H1 (cell line): Measurements from ENCODE around the gene B4GALNT1. TPM values are rescaled to one million over a fixed set of nuclear protein-coding genes. Genes with fewer than 3 reads are reported as not detected.

Source experiments
- CTCF ChIA-PET: fragments of 300-600 bp; sonication (Branson Sonifier 250); formaldehyde crosslinking; loops from one replicate; lab custom pipeline; 2021; ENCODE audit not compliant: partially characterized antibody; lab: Charles Lee
- POLR2A ChIA-PET: fragments of 300-600 bp; sonication (Branson Sonifier 250); formaldehyde crosslinking; loops from one replicate; lab custom pipeline; 2021; ENCODE audit warnings: inconsistent platforms; ENCODE audit not compliant: partially characterized antibody; lab: Charles Lee
- DNase-seq, 2 experiments: peaks; one replicate each; pipeline versions ENCODE4 v3.0.0 to v3.0.0-alpha.2; 2010 to 2022; ENCODE audit warnings: low spot score in 2 of 2, low read depth in 1 of 2, mixed read lengths in 1 of 2
- FAIRE-seq: peaks from 2 replicates; lab custom pipeline; 2011; peaks lifted over from hg19 to GRCh38; lab: Jason Lieb, UNC
- H2AFZ ChIP-seq: 2 replicates; pipeline ENCODE4 v1.8.1; 2012; ENCODE audit warnings: low read length, inconsistent platforms
- H2AK5ac ChIP-seq: 2 replicates; pipeline ENCODE4 v1.6.1; 2013; ENCODE audit warnings: low read depth, low read length
- H2BK120ac ChIP-seq: replicated peaks from 2 replicates; pipeline ENCODE3; 2013; ENCODE audit warnings: low read depth, low read length, inconsistent platforms
- H2BK12ac ChIP-seq: 2 replicates; pipeline ENCODE4 v1.6.1; 2013; ENCODE audit warnings: low read depth, low read length
- H2BK15ac ChIP-seq: 2 replicates; pipeline ENCODE4 v1.6.1; 2013; ENCODE audit warnings: low read length
- H2BK20ac ChIP-seq: 2 replicates; pipeline ENCODE4 v1.6.1; 2013; ENCODE audit warnings: low read length
- H2BK5ac ChIP-seq: 2 replicates; pipeline ENCODE4 v1.6.1; 2013; ENCODE audit warnings: low read depth, low read length
- H3K14ac ChIP-seq: 2 replicates; pipeline ENCODE4 v1.6.1; 2013; ENCODE audit warnings: inconsistent platforms; ENCODE audit not compliant: insufficient read length
- H3K18ac ChIP-seq: 2 replicates; pipeline ENCODE4 v1.6.1; 2013; ENCODE audit warnings: low read length; ENCODE audit errors: extremely low read depth
- H3K23ac ChIP-seq: 2 replicates; pipeline ENCODE4 v1.6.1; 2013; ENCODE audit warnings: inconsistent platforms; ENCODE audit not compliant: insufficient read length
- H3K23me2 ChIP-seq: 2 replicates; pipeline ENCODE4 v1.6.1; 2013; ENCODE audit warnings: low read depth, low read length
- H3K27ac ChIP-seq: 2 replicates; pipeline ENCODE4 v1.6.1; 2011; ENCODE audit warnings: low read depth, low read length, inconsistent platforms
- H3K27me3 ChIP-seq, 4 experiments: replicated peaks in 1 of 4; 1 replicate in 1 of 4; 2 replicates in 3 of 4; pipeline versions ENCODE4 v1.6.1 to v1.8.1; 2011 to 2013; ENCODE audit warnings: low read length in 3 of 4, mild to moderate bottlenecking in 3 of 4, inconsistent platforms in 2 of 4, mixed read lengths in 2 of 4, moderate library complexity in 1 of 4; ENCODE audit not compliant: control insufficient read depth in 3 of 4, insufficient read depth in 3 of 4; ENCODE audit errors: extremely low read depth in 1 of 4
- H3K36me3 ChIP-seq, 4 experiments: 2 replicates each; pipeline versions ENCODE4 v1.6.1 to v1.8.1; 2011 to 2013; ENCODE audit warnings: mild to moderate bottlenecking in 4 of 4, low read length in 3 of 4, moderate library complexity in 2 of 4, control low read depth in 1 of 4, inconsistent platforms in 1 of 4; ENCODE audit not compliant: insufficient read depth in 4 of 4, control insufficient read depth in 2 of 4
- H3K4ac ChIP-seq: replicated peaks from 2 replicates; pipeline ENCODE3; 2013; ENCODE audit warnings: low read length, low read depth, mixed read lengths, inconsistent platforms; ENCODE audit not compliant: insufficient read length
- H3K4me1 ChIP-seq, 4 experiments: replicated peaks in 1 of 4; 1 replicate in 1 of 4; 2 replicates in 3 of 4; pipeline versions ENCODE4 v1.6.1 to v1.8.1; 2011 to 2013; ENCODE audit warnings: low read length in 3 of 4, inconsistent platforms in 2 of 4, mixed read lengths in 1 of 4; ENCODE audit not compliant: insufficient read depth in 4 of 4, control insufficient read depth in 3 of 4
- H3K4me2 ChIP-seq, 2 experiments: 2 replicates each; pipeline versions ENCODE4 v1.6.1 to v1.8.1; 2011 to 2013; ENCODE audit warnings: low read depth in 2 of 2, low read length in 2 of 2, control low read depth in 1 of 2, inconsistent platforms in 1 of 2, mild to moderate bottlenecking in 1 of 2; ENCODE audit not compliant: insufficient read depth in 1 of 2
- H3K4me3 ChIP-seq, 4 experiments: fragments of 200-600, 300-600 bp in 1 of 4; sonication (generic), shearing (Covaris generic), sonication (Bioruptor Twin) in 1 of 4; 2 replicates each; pipeline versions ENCODE4 v1.5.1 to v1.8.1; 2011 to 2016; ENCODE audit warnings: low read length in 4 of 4, low read depth in 3 of 4, control low read depth in 2 of 4, inconsistent platforms in 2 of 4, mild to moderate bottlenecking in 2 of 4, mixed read lengths in 1 of 4, moderate library complexity in 1 of 4; ENCODE audit not compliant: insufficient read depth in 2 of 4; ENCODE audit errors: extremely low read depth in 1 of 4
- H3K56ac ChIP-seq: replicated peaks from 2 replicates; pipeline ENCODE3; 2013; ENCODE audit warnings: low read depth, mild to moderate bottlenecking, mixed read lengths, low read length, inconsistent platforms; ENCODE audit not compliant: insufficient read length
- H3K79me1 ChIP-seq: 2 replicates; pipeline ENCODE4 v1.6.1; 2013; ENCODE audit warnings: low read depth, low read length, control low read depth
- H3K79me2 ChIP-seq, 2 experiments: 2 replicates each; pipeline versions ENCODE4 v1.6.1 to v1.8.1; 2012 to 2013; ENCODE audit warnings: low read length in 2 of 2, mild to moderate bottlenecking in 2 of 2, inconsistent platforms in 1 of 2; ENCODE audit not compliant: insufficient read depth in 2 of 2, control insufficient read depth in 1 of 2
- H3K9ac ChIP-seq, 4 experiments: replicated peaks in 1 of 4; 1 replicate in 1 of 4; 2 replicates in 3 of 4; pipeline versions ENCODE4 v1.6.1 to v1.8.1; 2011 to 2013; ENCODE audit warnings: low read depth in 3 of 4, low read length in 3 of 4, control low read depth in 2 of 4, mild to moderate bottlenecking in 2 of 4, moderate library complexity in 2 of 4, inconsistent platforms in 1 of 4; ENCODE audit errors: extremely low read depth in 1 of 4
- H3K9me3 ChIP-seq, 2 experiments: 2 replicates each; pipeline versions ENCODE4 v1.6.1 to v1.8.1; 2012 to 2013; ENCODE audit warnings: mild to moderate bottlenecking in 2 of 2, moderate library complexity in 2 of 2, control low read depth in 1 of 2, inconsistent platforms in 1 of 2, low read depth in 1 of 2, low read length in 1 of 2, mixed read lengths in 1 of 2; ENCODE audit not compliant: insufficient read depth in 2 of 2
- H4K20me1 ChIP-seq, 2 experiments: replicated peaks in 1 of 2; 2 replicates each; pipeline versions ENCODE3 to v1.8.1; 2011 to 2013; ENCODE audit warnings: inconsistent platforms in 2 of 2, low read length in 2 of 2, mild to moderate bottlenecking in 1 of 2; ENCODE audit not compliant: insufficient read depth in 2 of 2, control insufficient read depth in 1 of 2
- H4K5ac ChIP-seq: 2 replicates; pipeline ENCODE4 v1.6.1; 2013; ENCODE audit warnings: low read length, low read depth, mixed read lengths, inconsistent platforms; ENCODE audit not compliant: insufficient read length
- H4K8ac ChIP-seq: 2 replicates; pipeline ENCODE4 v1.8.0; 2013; ENCODE audit warnings: mild to moderate bottlenecking, moderate library complexity, low read length, inconsistent platforms; ENCODE audit not compliant: insufficient read depth; ENCODE audit errors: extremely low read depth
- H4K91ac ChIP-seq: replicated peaks from 2 replicates; pipeline ENCODE3; 2013; ENCODE audit warnings: low read length, mixed read lengths, inconsistent platforms; ENCODE audit not compliant: insufficient read length
- BCL11A ChIP-seq, 2 experiments: IDR thresholded peaks; one replicate each; pipeline ENCODE4 v1.6.1; 2011; ENCODE audit warnings: low read depth in 2 of 2, low read length in 2 of 2, mild to moderate bottlenecking in 2 of 2
- HDAC2 ChIP-seq, 2 experiments: fragments of 300-600 bp in 1 of 2; sonication (generic) in 1 of 2; IDR thresholded peaks; 2 replicates each; pipeline ENCODE4 v1.6.1; 2011 to 2012; ENCODE audit warnings: low read depth in 2 of 2, low read length in 2 of 2, mild to moderate bottlenecking in 2 of 2, moderate library complexity in 2 of 2, borderline replicate concordance in 1 of 2, inconsistent platforms in 1 of 2
- JUN ChIP-seq: IDR thresholded peaks from 2 replicates; pipeline ENCODE4 v1.6.1; 2011; ENCODE audit warnings: low read depth, mild to moderate bottlenecking, improper control_type of control experiment, low read length
- KDM1A ChIP-seq: fragments of 200-600, 300-600 bp; sonication (generic); IDR thresholded peaks from 2 replicates; pipeline ENCODE4 v1.7.1; 2016; ENCODE audit warnings: mild to moderate bottlenecking, low read length, borderline replicate concordance
- MAFK ChIP-seq: IDR thresholded peaks from 2 replicates; pipeline ENCODE4 v1.6.1; 2012; ENCODE audit warnings: low read depth, mild to moderate bottlenecking, improper control_type of control experiment, low read length
- MAX ChIP-seq: IDR thresholded peaks from 2 replicates; pipeline ENCODE4 v1.6.1; 2012; ENCODE audit warnings: inconsistent platforms
- PHF8 ChIP-seq: fragments of 200-600 bp; sonication (generic); conservative IDR thresholded peaks from 2 replicates; pipeline ENCODE4 v1.7.1; 2012; ENCODE audit warnings: low read depth, mild to moderate bottlenecking, inconsistent platforms, low read length, moderate library complexity
- POLR2AphosphoS5 ChIP-seq: IDR thresholded peaks from 2 replicates; pipeline ENCODE4 v1.6.1; 2011; ENCODE audit warnings: low read depth, low read length
- RFX5 ChIP-seq: IDR thresholded peaks from 2 replicates; pipeline ENCODE4 v1.6.1; 2011; ENCODE audit warnings: low read depth, low read length, improper control_type of control experiment, borderline replicate concordance
- RNF2 ChIP-seq: fragments of 200-900, 300-1000 bp; sonication (generic); IDR thresholded peaks from 2 replicates; pipeline ENCODE4 v1.7.1; 2016; ENCODE audit warnings: borderline replicate concordance, low read depth, mild to moderate bottlenecking, antibody characterized with exemption, low read length; ENCODE audit not compliant: poor library complexity, severe bottlenecking; ENCODE audit errors: missing control alignments
- SIX5 ChIP-seq: IDR thresholded peaks from 2 replicates; pipeline ENCODE4 v1.6.1; 2011; ENCODE audit warnings: mild to moderate bottlenecking, low read depth, low read length
- TAF1 ChIP-seq: IDR thresholded peaks from 2 replicates; pipeline ENCODE4 v1.6.1; 2011; ENCODE audit warnings: mild to moderate bottlenecking, low read depth, low read length
- TEAD4 ChIP-seq: IDR thresholded peaks from 2 replicates; pipeline ENCODE4 v1.6.1; 2012; ENCODE audit warnings: low read depth, low read length, inconsistent platforms, mixed read lengths
- WGBS, 2 experiments: shearing (Covaris generic) in 1 of 2; methylation state at CpG; one replicate each; pipeline versions ENCODE4 v1.1.6 to v1.1.7; 2013 to 2015; ENCODE audit warnings: low lambda C conversion rate in 2 of 2, mixed read lengths in 2 of 2, inconsistent platforms in 1 of 2, low coverage in 1 of 2, missing lambda C conversion rate in 1 of 2; ENCODE audit not compliant: insufficient replicate concordance in 2 of 2, insufficient coverage in 1 of 2, insufficient read length in 1 of 2; ENCODE audit errors: extremely low coverage in 1 of 2, missing lambda C conversion rate in 1 of 2; 5-methylcytosine and 5-hydroxymethylcytosine counted together
- polyA plus RNA-seq, 7 experiments: library from polyadenylated mRNA; depleted of rRNA in 3 of 7; stranded (reverse) in 5 of 7; unstranded in 2 of 7; fragments of >200 nt in 5 of 7; fragments of 200-250 nt in 2 of 7; gene quantifications; 1 replicate in 5 of 7; 2 replicates in 1 of 7; 4 replicates in 1 of 7; pipeline versions ENCODE4 v1.2.1 to v1.2.3, GENCODE V29; 2011 to 2013; ENCODE audit warnings: missing spikeins in 2 of 7, mixed read lengths in 2 of 7
- total RNA-seq: library from RNA; stranded (reverse); fragmentation: NEBNext Ultra II Directional; extraction: Animal tissue kit (Norgen Biotek cat#: 25700); gene quantifications from 2 replicates; pipeline ENCODE4 v1.2.1, GENCODE V29; 2021

The B4GALNT1 gene
- total and polyA plus RNA-seq, 2 of the 8 experiments (the other 6 are each of a cell fraction or from before 2014, with no cell fraction given) = 1.5 to 2.3 TPM

DNA sequence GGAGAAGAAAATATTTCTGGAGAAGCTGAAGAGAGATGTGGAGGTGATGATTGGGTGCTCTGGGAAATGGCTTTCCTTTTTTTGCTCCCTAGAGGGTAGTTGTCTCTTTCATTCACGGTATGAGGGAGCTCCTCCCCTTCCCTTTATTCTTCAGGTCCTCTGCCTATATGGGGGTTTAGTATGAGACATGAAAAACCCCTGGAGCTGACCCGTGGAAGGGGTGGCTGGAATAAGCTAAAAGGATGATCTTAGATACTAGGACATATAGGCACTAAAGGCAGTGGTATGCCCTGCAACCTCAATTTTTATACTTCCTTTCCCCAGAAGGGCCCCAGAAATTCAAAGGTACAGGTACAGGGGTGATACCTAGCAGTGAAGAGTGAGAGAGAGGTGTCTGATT is 32.6 kb downstream of the B4GALNT1 start:
- FAIRE-seq = no peak
- no peak overlapping the region for H2AK5ac ChIP-seq
- no peaks in the 10 kb centered on the region for H3K27me3 ChIP-seq
- no peak overlapping the region for H2BK20ac ChIP-seq
- no peak overlapping the region for H2BK12ac ChIP-seq
- H2BK15ac ChIP-seq = no peak overlapping the region
- no peak overlapping the region for H4K5ac ChIP-seq
- H3K36me3 ChIP-seq = peaks cover 2 to 27% (median 16%) of the 10 kb centered on the region in 4 experiments; a peak in 6 of 8 replicates
- no peak overlapping the region for H3K4me3 ChIP-seq
- 86% methylated on average over 2 of the region's 2 CpGs; no CpG with 5 or more reads in 1 of the 2 experiments for WGBS, 2 experiments
- no peak overlapping the region for H3K4ac ChIP-seq
- no peak overlapping the region for H3K9ac ChIP-seq
- CTCF ChIA-PET = interaction anchor here (1.2 to 4.2 kb wide), 7 partner anchors 8 to 34 kb away, joined by 3 to 24 read pairs (median 7); partner anchors contain the start of gene B4GALNT1
- no peak overlapping the region for H3K27ac ChIP-seq
- H2BK5ac ChIP-seq = no peak overlapping the region
- no peak overlapping the region for H3K56ac ChIP-seq
- H3K79me2 ChIP-seq = peaks cover 0 to 4% of the 10 kb centered on the region in 2 experiments; a peak in 1 of 4 replicates
- no peak overlapping the region for H3K18ac ChIP-seq
- H3K4me1 ChIP-seq = peaks cover 0 to 4% (median 2%) of the 10 kb centered on the region in 4 experiments; a peak in 6 of 7 replicates
- no peak overlapping the region for H4K8ac ChIP-seq
- no peak overlapping the region for H2BK120ac ChIP-seq
- H3K23ac ChIP-seq = no peak overlapping the region
- no peak for DNase-seq
- H3K4me2 ChIP-seq = no peak overlapping the region
- H3K23me2 ChIP-seq = peaks cover 11% of the 10 kb centered on the region
- H3K79me1 ChIP-seq = no peaks in the 10 kb centered on the region; the same call in 1 of the 2 replicates
- no peak overlapping the region for H3K14ac ChIP-seq
- H4K91ac ChIP-seq = no peak overlapping the region
- H2AFZ ChIP-seq = no peak overlapping the region
- peaks cover 0 to 2% of the 10 kb centered on the region in 2 experiments for H4K20me1 ChIP-seq
- H3K9me3 ChIP-seq = no peaks in the 10 kb centered on the region
- POLR2A ChIA-PET = interaction anchor here (0.8 to 2.3 kb wide), 6 partner anchors 8 to 19 kb away, joined by 3 to 8 read pairs (median 4); partner anchors contain the start of genes ARHGEF25 and PIP4K2C
- TF ChIP-seq TAF1 = no peak
- TF ChIP-seq SIX5 = no peak
- no peak for TF ChIP-seq BCL11A (IDR thresholded peaks at IDR 0.05; ENCODE audit: low read depth in 2 of 2, low read length in 2 of 2)
- no peak for TF ChIP-seq TEAD4
- no peak for TF ChIP-seq MAX
- no peak for TF ChIP-seq RFX5
- no peak for TF ChIP-seq KDM1A
- no peak for TF ChIP-seq POLR2AphosphoS5
- TF ChIP-seq RNF2 = no peak
- no peak for TF ChIP-seq MAFK
- TF ChIP-seq JUN = no peak
- no peak for TF ChIP-seq PHF8
- TF ChIP-seq HDAC2 (IDR thresholded peaks at IDR 0.05; ENCODE audit: borderline replicate concordance in 1 of 2, low read depth in 2 of 2, low read length in 2 of 2) = no peak
